GM21576 (cell line): ENCODE data around the gene REXO1.

Experiments used
- ATAC-seq: cut with Tn5 transposase; IDR thresholded peaks from one replicate; pipeline ENCODE4 v1.9.1; 2021; ENCODE audit warnings: mild to moderate bottlenecking, moderate library complexity; ENCODE audit not compliant: unreplicated experiment

Gene REXO1

DNA sequence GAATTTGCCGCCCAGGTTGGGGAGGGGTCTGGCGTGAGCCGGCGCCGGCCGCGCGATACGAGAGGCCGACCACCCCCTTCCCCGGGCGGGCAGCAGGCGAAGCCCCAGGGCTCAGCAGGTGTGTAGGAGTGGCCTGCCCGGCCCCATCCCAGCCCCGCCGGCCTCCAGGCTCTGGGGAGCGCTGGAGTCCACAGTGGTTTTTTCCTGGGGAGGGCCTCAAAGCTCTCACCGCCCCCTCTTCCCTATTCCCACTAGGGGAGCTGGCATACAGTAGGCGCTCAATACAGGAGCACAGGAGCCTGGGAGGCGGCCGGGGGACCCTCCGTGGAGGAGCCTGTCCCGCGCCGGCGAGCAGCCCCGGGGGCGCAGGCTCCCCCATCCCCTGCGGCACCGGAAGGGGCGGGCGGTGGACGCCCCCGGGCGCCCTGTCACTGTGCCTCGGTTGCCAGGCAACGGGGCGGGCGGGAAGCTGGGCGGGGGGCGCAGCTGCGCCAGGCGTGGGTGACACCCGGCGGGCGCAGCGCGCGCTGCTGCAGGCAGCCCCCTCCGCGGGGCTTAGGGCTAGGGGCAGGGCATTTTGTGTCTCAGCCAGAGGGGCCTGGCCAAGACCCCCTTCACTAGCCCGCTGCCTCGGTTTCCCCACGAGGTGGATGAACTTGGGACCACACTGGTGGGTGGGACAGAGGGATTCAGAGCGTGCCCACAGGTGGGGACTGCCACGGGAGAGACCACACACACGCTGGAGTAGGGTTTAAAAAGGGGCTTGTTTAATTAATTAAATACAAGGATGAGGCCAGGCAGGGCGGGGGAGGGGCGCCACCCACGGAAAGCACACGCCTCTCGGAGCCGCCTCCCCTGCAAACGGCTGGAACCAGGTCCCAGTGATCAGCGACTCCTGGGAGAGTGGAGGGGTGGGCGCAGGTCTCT is 3.6 kb upstream of the REXO1 start:
- ATAC-seq, result no peak

GRCh38 chr19:1850809-1851653 is 2.7 kb upstream of the REXO1 start:
- ATAC-seq, result no peak

DNA sequence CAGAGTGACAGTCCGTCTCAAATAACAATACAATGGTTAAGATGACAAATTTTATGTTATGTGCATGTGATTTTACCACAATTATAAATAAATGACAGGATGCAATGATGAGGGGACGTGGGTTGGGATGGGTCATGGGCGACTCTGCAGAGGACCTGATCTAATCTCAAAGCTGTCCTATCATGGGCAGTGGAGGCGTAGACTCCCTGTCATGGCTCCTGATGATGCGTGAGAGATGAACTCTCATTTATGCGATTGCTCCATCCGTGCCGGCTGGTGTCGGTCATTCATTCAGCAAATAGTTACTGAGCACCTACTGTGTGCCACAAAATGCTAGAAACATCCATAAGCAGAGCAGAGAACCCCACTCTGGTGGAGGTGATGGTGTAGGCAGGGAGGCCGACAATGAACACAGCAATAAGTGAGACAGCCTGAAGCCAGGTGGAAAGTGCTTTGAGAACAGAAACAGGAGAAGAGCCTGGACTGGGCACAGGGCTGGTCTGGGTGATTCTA is 1.7 kb upstream of the REXO1 start:
- ATAC-seq, result no peak

GRCh38 chr19:1849132-1849474 is 820 bp upstream of the REXO1 start:
- no peak for ATAC-seq

GRCh38 chr19:1847684-1848398 is 442 bp downstream of the REXO1 start:
- ATAC-seq, result peak; percentile 19

DNA sequence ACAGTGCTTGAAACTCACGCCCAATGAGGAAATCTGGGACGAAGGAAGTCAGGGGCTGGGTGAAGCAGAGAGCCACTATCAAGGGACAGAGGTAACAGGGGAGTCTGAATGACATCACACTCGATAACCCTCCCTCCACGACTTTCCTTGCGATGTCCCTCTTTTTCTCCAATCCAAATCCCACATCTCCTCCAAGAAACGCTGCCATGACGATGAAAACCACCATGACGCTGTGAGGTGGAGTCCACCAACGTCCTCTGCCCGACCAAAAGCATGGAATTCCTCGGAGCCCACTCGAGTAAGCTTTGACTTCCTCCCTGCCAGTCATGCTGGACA is 967 bp downstream of the REXO1 start:
- no peak for ATAC-seq

GRCh38 chr19:1846517-1847204 is 1.6 kb downstream of the REXO1 start:
- no peak for ATAC-seq

- ATAC-seq, result no peak
Observed at GRCh38 chr19:1845642-1846041, 2.6 kb downstream of the REXO1 start.

- ATAC-seq, result no peak
Observed at GRCh38 chr19:1845125-1845515, 3.2 kb downstream of the REXO1 start.

DNA sequence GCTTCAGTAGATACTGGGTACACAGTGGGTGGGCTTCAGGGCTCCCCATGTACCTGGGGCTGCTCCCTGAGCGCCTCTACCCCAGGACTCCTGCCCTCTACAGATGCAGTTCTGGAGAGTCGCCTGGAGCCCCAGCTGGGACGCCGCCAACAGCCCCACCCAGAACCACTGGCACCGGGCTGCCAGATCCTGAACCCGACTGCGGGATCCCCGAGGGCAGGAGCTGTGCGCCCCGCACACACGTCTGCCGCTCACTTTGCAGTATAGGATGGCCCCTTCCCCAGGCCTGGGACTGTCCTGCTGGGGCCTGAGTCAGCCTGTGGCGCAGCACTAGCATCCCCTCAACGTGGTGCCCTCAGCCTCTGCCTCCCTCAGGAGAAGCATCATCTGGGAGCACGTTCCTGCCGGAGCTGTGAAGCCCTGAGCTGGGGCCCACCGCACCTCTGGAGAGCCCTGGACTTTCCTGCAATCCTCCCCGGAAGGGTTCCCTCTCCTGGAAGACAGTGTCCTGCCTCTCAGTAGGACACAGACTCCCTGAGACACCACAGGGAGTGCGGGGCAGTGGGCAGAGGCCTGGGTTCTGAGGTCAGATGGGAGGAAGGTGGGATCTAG is 3.7 kb downstream of the REXO1 start:
- no peak for ATAC-seq

GRCh38 chr19:1843646-1844394 is 4.5 kb downstream of the REXO1 start:
- ATAC-seq, result no peak

- ATAC-seq, result no peak
Observed at GRCh38 chr19:1843116-1843515, 5.2 kb downstream of the REXO1 start.

DNA sequence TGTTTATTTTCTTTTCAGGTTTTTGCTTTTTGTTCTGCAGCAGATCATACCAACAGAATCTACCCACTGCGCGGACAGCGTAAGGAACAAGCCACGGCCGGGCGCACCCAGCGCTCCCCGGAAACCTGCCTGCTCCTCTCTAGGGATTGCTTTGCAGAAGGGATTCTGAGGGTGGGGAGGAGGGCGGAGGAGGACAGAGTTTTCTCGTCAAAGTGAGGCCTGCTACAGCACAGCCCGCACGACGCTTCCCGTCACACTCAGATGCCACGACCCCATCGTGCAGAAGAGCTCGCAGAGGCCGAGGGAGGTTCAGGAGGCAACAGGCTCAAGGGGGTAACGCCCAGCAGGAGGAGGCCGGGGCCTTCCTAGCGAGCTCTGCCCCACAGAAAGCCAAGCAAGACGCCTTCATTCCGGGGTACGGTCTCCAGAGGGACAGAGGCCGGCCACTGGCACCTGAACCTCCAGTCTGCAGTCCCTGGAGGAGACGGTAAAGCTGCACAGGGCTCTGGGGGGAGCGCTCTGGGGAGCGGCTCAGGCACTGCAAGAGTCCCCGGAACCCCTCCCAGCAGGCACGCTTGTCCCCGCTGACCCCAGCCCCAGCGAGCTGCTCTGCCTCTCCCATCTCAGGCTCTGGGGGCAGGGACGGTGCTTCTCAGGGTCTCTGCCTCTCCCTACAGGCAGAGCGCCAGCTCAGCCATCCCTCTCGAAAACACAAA is 6.9 kb downstream of the REXO1 start:
- ATAC-seq, result no peak

- ATAC-seq, result no peak
Observed at GRCh38 chr19:1840541-1841115, 7.7 kb downstream of the REXO1 start.

DNA sequence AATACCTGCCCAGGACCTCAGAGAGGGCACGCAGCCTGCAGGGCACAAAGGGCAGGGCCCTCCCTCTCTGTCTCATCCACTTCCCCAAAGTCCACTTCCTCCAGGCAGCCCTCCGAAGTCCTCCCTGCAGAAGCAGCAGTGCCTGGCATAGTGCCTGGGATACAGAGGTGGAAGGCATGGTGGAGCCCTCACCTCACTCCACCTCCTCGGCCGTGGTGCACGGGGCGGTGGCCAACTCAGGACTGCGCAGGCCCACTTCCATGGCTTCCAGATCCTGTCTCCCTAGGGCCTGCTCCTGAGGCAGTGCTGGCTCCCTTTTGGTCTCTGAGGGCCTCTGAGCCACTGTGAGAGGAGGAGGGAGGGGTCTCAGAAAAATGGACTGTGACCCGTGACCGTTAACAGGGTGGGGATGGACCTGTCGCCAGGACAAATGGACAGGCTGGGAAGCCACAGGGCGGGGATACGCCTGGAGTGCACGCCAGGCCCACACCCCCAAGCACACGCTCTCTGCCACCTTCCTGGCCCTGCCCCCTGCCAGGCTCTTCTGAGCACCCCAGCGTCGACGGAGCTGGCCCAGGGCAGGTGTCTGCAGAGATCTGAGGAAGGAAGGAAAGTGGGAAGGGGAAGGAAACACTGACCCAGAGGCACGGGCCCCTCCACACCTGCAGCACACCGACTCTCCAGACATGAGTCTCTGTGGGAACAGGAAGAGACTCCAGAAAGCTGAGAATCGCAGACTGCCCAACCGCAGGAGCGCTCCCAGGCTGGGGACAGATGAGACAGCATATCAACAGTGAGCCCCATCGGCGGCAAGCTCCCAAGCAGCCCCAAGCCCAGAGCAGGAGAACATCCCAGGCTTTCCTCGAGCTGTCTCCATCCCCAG is 8.4 kb downstream of the REXO1 start:
- ATAC-seq, result no peak

GRCh38 chr19:1837625-1838105 is 10.6 kb downstream of the REXO1 start:
- no peak for ATAC-seq

DNA sequence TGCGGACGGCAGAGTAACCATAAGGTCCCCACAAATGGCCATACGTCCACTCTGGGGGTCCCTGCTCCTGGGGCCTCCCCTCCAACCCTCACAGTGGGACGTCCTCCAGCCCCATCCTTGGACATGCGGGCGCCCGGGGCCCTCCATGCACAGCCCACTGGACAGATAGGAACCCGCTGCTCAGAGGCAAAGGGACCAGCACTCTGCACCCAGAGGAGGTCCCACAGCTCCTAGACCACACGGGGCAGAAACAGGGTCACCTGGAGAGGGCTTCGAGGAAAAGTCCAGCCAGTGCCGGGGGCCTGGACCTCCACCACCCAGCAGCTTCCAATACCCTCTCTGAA is 11.1 kb downstream of the REXO1 start:
- no peak for ATAC-seq
